HG03095 (cell line): Measurements from ENCODE around the gene SUSD4.

Experiments
- ATAC-seq: cut with Tn5 transposase; IDR thresholded peaks from one replicate; pipeline ENCODE4 v1.9.1; 2021; ENCODE audit warnings: moderate library complexity; ENCODE audit not compliant: unreplicated experiment

The SUSD4 gene

GRCh38 chr1:223331301-223331700 lies 32.7 kb downstream of the SUSD4 start:
- no peak for ATAC-seq

GRCh38 chr1:223330466-223330865 lies 33.5 kb downstream of the SUSD4 start:
- ATAC-seq = no peak

- ATAC-seq = no peak
Measured at GRCh38 chr1:223329664-223330415, 34.1 kb downstream of the SUSD4 start.

DNA sequence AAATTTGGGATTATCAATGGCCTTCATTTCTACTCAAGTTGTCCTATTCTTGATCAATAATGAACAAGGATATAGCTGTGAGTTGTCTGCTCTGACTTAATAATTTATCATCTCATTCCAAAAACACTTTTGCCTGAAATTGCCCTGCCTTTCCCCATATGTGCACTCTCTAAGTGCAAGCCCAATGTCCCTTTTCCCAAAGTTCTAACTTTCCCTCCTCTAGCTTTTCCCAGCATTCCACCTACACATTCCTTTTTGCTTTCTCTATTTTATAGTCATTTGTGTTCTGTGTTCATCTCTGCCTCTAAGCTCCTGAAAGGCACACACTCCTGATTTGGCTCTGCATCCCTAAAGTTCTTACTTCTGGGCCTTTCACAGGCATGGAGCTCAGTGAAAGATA lies 34.7 kb downstream of the SUSD4 start:
- ATAC-seq = no peak

DNA sequence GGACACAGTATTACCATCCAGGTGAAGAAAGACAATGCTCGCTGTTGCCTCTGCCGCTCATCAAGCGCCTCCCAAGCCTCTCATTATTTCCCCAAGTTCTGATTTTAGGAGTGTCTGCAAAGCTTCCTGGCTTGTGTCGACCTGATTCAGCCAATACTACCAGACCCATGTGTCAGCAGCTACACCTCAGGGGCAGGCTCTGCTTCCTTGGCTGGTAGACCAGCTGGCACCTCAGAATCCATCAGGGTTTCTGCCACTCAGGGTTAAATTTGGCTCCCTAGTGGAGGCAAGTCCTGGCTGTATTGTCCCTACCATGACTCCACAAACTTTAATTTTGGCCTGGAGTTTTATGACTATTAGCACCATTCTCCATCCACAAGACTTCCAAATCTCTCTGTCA lies 35.4 kb downstream of the SUSD4 start:
- ATAC-seq = no peak

DNA sequence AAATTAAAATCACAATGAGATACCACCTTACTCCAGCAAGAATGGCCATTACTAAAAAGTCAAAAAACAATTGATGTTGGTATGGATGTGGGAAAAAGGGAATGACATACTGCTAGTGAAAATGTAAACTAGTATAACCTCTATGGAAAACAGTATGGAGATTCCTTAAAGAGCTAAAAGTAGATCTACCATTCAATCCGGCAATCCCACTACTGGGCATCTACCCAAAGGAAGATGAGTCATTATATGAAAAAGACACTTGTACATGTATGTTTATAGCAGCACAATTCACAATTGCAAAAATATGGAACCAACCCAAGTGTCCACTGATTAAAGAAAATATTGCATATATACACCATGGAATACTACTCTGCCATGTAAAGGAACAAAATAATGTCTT lies 37.2 kb downstream of the SUSD4 start:
- no peak for ATAC-seq

DNA sequence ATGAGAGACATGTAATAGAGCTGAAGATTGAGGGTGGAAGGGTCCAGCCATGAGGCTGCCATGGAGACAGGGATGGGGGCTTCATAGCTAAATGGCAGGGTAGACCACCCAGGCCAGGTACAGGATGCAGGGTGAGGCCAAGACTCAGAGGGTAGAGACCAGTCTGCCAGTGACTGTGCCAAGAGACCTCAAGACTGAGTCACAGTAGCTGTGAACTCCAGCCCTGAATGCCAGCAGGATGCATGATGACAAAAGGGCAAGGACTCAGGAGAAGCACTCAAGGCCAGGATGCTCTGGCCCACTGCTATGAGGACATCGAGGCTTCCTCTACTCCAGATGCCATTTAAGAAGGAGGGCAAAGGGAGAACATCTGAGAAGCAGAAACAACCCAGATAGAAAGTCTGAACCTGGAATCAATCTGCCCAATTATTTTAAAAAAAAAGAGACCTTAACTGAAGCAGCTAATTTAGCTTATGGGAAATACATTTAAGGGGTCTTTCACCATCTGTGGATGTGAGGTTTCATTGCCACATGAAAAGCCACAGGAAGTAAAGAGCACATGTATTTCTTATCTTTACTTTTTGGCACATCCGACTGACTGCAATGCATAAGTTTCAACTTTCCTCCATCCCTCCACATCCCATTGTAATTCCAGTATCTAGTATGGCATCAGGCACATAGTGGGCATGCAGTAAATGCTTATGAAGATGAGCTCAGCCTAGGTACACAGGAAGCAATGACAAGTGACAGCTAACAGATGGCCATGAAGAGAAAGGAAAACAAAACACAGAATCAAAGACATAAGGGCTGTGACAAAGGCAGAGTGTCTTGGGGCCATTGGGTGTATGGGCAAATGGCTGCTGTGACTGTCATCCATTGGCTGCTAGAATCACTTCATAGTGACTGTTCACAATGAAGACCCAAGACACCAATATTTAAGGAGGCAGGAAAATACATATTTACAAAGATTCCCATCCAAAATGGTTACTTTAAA lies 40.2 kb downstream of the SUSD4 start:
- ATAC-seq = no peak

DNA sequence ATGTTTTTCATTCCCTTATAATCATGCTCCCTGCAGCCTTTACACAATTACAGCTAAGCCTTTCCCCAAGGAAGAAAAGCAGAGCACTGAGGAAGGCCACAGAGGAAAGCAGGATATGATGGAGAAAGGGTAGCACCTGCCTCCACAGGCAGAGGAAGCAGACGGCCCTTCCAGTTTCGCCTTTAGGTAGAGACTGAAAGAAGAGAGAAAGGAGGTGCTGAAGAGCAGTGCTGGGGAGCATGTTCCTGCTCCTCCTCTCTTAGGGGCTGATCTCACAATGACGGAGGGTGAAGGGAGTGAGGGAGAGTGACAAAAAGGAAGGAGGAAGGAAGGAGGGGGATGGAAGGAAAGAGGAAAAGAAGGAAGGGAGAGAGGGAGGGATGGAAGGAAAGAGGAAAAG lies 41.1 kb downstream of the SUSD4 start:
- no peak for ATAC-seq

GRCh38 chr1:223320959-223321358 lies 43.0 kb downstream of the SUSD4 start:
- ATAC-seq = no peak

DNA sequence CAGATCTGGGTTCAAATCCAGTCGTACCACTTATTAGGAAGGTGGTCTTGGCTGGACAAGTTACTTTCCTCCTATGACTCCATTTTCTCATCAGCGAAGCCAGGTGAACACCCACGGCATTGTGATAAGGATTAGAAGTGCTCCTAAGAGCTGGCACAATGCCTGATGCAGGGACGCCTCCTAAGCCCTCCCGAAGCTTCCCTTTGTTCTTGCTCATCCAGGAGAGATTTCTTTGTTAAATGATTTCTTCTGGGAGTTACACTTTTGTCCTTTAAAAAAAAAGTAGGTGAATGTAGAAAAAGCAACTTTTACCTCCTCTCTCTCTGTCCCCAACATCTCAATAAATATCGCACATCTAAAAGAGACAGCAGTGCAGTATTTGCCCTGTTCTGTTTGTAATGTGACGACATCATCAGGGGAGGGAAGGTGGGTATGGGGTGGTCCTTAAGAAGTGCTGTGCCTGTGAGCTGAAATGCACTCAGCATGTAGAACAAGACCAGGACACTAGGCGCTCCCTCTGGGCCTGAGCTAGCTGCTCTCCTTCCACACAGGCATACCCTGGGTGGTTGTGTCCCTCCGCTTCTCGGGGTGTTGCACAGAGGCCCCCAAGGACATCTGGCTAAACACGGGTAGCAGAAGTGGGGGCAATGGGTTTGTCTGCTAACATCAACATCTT lies 43.9 kb downstream of the SUSD4 start:
- ATAC-seq = no peak

GRCh38 chr1:223319398-223319797 lies 44.6 kb downstream of the SUSD4 start:
- ATAC-seq = no peak

DNA sequence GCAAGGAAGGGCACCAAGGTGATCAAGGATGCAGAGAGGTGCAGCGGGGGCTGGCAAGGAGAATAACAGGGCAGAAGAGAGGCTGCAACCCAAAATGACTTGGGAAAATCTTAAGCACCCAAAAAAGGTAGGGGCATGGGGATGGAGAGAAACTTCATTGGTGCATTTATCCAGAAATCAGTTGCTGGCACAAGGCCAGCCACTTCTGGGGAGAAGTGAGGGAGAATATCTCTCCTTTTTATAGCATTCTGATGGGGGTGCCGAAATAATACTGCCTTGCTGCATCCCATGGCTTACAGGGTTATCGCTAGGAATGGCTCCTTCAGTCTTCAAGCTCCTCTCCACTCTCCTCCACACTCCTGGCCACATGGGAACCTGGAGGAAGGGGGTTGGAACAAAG lies 47.9 kb downstream of the SUSD4 start:
- ATAC-seq = no peak

DNA sequence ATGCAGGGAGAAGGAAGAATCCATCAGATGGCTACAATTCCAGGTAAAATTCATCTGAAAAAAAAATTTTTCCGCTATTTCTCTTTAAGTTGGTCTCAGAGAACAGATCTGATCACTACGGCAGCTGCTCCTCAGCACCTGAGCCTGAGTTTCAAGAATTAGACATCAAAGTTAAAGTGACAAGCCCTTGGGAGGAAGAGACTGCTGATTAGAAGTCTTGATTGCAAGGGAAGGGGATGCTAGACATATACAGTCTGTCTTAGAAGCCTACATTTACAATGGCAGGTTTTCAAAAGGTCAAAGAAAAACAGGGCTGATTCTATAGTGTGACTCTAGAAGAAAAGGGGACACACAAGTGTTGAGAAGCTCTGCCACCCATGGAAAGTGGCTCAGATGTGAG lies 48.3 kb downstream of the SUSD4 start:
- ATAC-seq = no peak

DNA sequence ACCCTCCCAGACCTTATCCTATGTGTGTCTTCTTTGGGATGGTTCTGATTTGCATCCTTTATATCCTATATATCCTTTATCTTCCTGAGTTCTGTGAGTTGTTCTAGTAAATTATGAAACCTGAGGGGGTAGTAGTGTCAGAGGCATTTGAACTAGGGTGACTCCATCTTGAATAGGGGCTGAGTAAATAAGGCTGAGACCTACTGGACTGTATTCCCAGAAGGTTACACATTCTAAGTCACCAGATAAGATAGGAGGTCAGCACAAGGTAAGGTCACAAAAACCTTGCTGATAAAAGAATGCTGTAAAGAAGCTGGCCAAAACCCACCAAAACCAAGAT lies 50.6 kb downstream of the SUSD4 start:
- no peak for ATAC-seq

DNA sequence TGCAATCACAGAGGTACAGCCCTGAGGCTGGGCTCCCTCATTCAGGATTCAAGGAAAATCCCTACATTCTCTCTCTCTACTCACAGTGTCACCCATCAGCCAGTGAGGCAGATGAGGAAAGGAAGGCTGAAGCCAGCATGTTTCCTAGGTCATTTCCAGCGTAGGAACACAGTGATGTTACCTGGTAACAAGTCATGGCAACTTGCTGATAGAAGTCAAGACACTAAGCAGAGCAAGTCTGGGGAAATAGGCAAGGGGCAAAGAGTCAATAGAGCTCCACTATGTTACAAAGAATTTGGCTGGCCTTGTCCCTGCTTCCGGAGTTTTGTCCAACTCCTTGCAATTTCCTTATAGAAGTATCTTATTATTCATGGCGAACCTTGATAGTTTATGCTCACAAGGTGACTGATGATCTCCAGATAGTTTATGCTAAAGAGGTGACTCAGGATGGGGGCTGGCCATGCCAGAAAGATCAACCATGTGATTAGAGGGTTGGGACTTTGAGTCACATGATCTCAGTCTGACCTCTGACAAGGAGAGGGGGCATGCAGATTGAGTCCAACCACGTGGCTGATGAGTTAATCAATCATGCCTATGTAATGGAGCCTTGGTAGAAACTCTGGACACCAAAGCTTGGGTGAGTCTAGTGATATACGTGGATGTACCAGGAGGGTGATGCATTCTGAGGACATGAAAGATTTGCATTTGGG lies 51.1 kb downstream of the SUSD4 start:
- no peak for ATAC-seq

GRCh38 chr1:223312273-223312672 lies 51.7 kb downstream of the SUSD4 start:
- ATAC-seq = no peak

DNA sequence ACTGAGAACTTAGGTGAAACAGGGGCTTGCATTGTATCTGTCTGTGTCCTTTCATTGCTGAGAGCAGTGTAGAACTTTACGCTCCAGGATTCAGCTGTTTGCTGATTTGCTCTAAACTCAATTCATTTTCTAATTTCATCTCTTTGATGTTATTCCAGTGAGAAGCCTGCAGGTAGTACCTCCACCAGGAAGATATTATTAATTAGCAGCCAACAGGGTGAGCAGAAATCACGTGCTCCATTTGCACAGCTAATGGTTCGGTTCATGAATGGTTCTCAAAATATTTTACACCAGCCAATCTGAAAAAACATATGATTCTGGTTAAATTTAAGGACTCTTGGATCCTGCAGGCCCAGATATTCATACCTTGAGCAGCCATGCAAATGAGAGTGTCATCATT lies 52.1 kb downstream of the SUSD4 start:
- no peak for ATAC-seq

DNA sequence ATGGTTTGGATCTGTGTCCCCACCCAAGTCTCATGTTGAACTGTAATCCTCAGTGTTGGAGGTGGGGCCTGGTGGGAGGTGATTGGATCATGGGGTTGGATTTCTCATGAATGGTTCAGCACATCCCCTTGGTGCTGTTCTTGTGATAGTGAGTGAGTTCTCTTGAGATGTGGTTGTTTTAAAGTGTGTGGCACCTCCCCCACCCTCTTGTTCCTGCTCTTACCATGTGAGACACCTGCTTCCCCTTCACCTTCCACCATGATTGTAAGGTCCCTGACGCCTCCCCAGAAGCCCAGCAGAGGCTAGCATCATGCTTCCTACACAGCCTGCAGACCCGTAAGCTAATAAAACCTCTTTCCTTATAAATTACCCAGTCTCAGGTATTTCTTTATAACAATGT lies 55.8 kb downstream of the SUSD4 start:
- ATAC-seq = no peak

GRCh38 chr1:223307544-223307943 lies 56.4 kb downstream of the SUSD4 start:
- no peak for ATAC-seq

GRCh38 chr1:223304931-223305330 lies 59.0 kb downstream of the SUSD4 start:
- ATAC-seq = no peak

- no peak for ATAC-seq
Measured at GRCh38 chr1:223301371-223301770, 62.6 kb downstream of the SUSD4 start.
